Mucosa of descending colon (tissue), 3 donors: ENCODE measurements around the gene OR4N5. TPM values are rescaled to one million over a fixed set of nuclear protein-coding genes. Genes with fewer than 3 reads are reported as not detected.
"Not testable (repeated sequence)": the region's sequence is repeated elsewhere in the genome, so short reads cannot be mapped to it uniquely, and the experiment has no call there.

Experiments
- ATAC-seq: fragments of 200-7000 bp; cut with Tn5 transposase; one replicate; pipeline ENCODE4 v1.9.1; 2020; ENCODE audit warnings: mild to moderate bottlenecking, moderate library complexity
- DNase-seq, 3 donors: peaks; one replicate each; pipeline ENCODE4 v3.0.0-alpha.2; 2020
- H3K36me3 ChIP-seq: fragments of 200-600 bp; one replicate; pipeline ENCODE4 v1.8.0; 2021; ENCODE audit warnings: low read depth, mild to moderate bottlenecking
- H3K4me1 ChIP-seq: fragments of 200-600 bp; one replicate; pipeline ENCODE4 v1.8.0; 2021; ENCODE audit warnings: low read depth, mild to moderate bottlenecking
- H3K4me3 ChIP-seq: fragments of 200-600 bp; one replicate; pipeline ENCODE4 v1.8.0; 2021; ENCODE audit warnings: mild to moderate bottlenecking
- H3K9me3 ChIP-seq: fragments of 200-600 bp; one replicate; pipeline ENCODE4 v1.8.0; 2021; ENCODE audit warnings: mild to moderate bottlenecking
- CTCF ChIP-seq: fragments of 200-600 bp; IDR thresholded peaks from one replicate; pipeline ENCODE4 v1.8.0; 2022; ENCODE audit warnings: antibody characterized with exemption, mild to moderate bottlenecking
- intact Hi-C, 2 donors: fragments of 100-400 bp; cut with DNase I in 1 of 2; cut with micrococcal nuclease in 1 of 2; formaldehyde crosslinking; loops; one replicate each; pipeline versions ENCODE4 v1.11.0 to v1.11.1; 2022; cut with DNase I, micrococcal nuclease
- long read RNA-seq, 2 donors: library from polyadenylated mRNA; unstranded; transcript quantifications; one replicate each; pipeline ENCODE4 v2.0.0, GENCODE V29; 2019 to 2021
- total RNA-seq, 3 donors: library from RNA; stranded (reverse); fragmentation: NEBNext Ultra II Directional in 2 of 3; extraction: Animal tissue kit (Norgen Biotek cat#: 25700) in 2 of 3; gene quantifications; one replicate each; pipeline versions ENCODE4 v1.2.1 to v1.2.4, GENCODE V29; 2021 to 2023
- donor health status: DM: no; HTN: no; CAD: no; lungs with moderate emphysema.
- donor health status: DM: no; HTN: no; CAD: no.
- donor health status: DM: no; HTN: yes; CAD: no.

Gene OR4N5
- not detected for total RNA-seq
- long read RNA-seq, donor 1, result 0 reads
- long read RNA-seq, donor 2, result 0 reads

GRCh38 chr14:20138520-20138919, at the start of gene OR4N5:
Gene OR4N5, plus strand, starts transcription at chr14:20138820. Its CDS starts 4,916 bp downstream, at chr14:20143736.
- no peak for ATAC-seq

GRCh38 chr14:20092050-20092449, 46.6 kb upstream of the OR4N5 start:
- Histone ChIP-seq H3K4me1 (no peaks in the 10 kb centered on the region), H3K9me3 (peaks cover 8% of the 10 kb centered on the region), H3K4me3 (no peak overlapping the region), H3K36me3 (no peaks in the 10 kb centered on the region)
- intact Hi-C loops, result no loop called here
- DNase-seq, result no peak
- TF ChIP-seq CTCF, result no peak
- ATAC-seq, result no peak

More at GRCh38 chr14:20138520-20138919, at the start of gene OR4N5:
- no peaks in the 10 kb centered on the region for H3K36me3 ChIP-seq
- intact Hi-C loops, result no loop called here
- H3K4me1 ChIP-seq, result no peaks in the 10 kb centered on the region
- TF ChIP-seq CTCF, result no peak
- no peak for DNase-seq
- H3K9me3 ChIP-seq, result peaks cover 3% of the 10 kb centered on the region
- no peak within 1 kb of the TSS for H3K4me3 ChIP-seq

- Histone ChIP-seq H3K4me1 (no peaks in the 10 kb centered on the region), H3K4me3 (no peak overlapping the region), H3K36me3 (no peaks in the 10 kb centered on the region), H3K9me3 (peaks cover 8% of the 10 kb centered on the region)
- no peak for ATAC-seq
- intact Hi-C loops, result no loop called here
- no peak for TF ChIP-seq CTCF
- no peak for DNase-seq
These were observed 45.2 kb upstream of the OR4N5 start for GRCh38 chr14:20093442-20093841.

GRCh38 chr14:20098926-20099770, 39.5 kb upstream of the OR4N5 start:
- H3K4me3 ChIP-seq, DNase-seq, H3K36me3 ChIP-seq, ATAC-seq, intact Hi-C loops, H3K4me1 ChIP-seq: not testable (repeated sequence)
- H3K9me3 ChIP-seq, result peaks cover 18% of the 10 kb centered on the region

GRCh38 chr14:20110438-20110837, 28.2 kb upstream of the OR4N5 start, which contains the start of gene OR4K17:
Gene OR4K17, plus strand, starts transcription at chr14:20110739. Its CDS starts 6,761 bp downstream, at chr14:20117500.
- ATAC-seq (no peak), DNase-seq (no peak)
- no peaks in the 10 kb centered on the region for H3K4me1 ChIP-seq
- intact Hi-C loops, result no loop called here
- peaks cover 16% of the 10 kb centered on the region for H3K9me3 ChIP-seq
- no peak for TF ChIP-seq CTCF
- no peaks in the 10 kb centered on the region for H3K36me3 ChIP-seq
- H3K4me3 ChIP-seq, result no peak within 1 kb of the TSS

- no peak for ATAC-seq
- Histone ChIP-seq H3K4me3 (no peak overlapping the region), H3K36me3 (no peaks in the 10 kb centered on the region), H3K9me3 (peaks cover 23% of the 10 kb centered on the region), H3K4me1 (no peaks in the 10 kb centered on the region)
- no peak for DNase-seq
- intact Hi-C loops, result no loop called here
- TF ChIP-seq CTCF, result no peak
These were observed 26.3 kb upstream of the OR4N5 start for GRCh38 chr14:20112321-20112720.
